ENCODE results near the gene CD27. TPM values are rescaled to one million over a fixed set of nuclear protein-coding genes. Genes with fewer than 3 reads are reported as not detected.

Gene CD27
- total and polyA plus RNA-seq, 2 donors (not counting 1 experiment from before 2014, with no cell fraction given), result 0.06 to 0.17 TPM

- Histone ChIP-seq H3K4me1 (ENCODE audit: control insufficient read depth, extremely low read depth, insufficient read depth, low read length) (no peaks in the 10 kb centered on the region), H3K9me3 (ENCODE audit: control insufficient read depth, insufficient read depth, low read depth, low read length) (no peaks in the 10 kb centered on the region), H4K20me1 (ENCODE audit: control insufficient read depth, extremely low read depth, insufficient read depth, low read length) (no peaks in the 10 kb centered on the region), H3K27ac (ENCODE audit: insufficient read depth, low read length) (no peak overlapping the region), H3K79me2 (ENCODE audit: control insufficient read depth, insufficient read depth, low read length) (no peaks in the 10 kb centered on the region), H3K36me3 (ENCODE audit: control insufficient read depth, insufficient read depth, low read length) (no peaks in the 10 kb centered on the region), H3K9ac (ENCODE audit: insufficient read depth, low read length) (no peak overlapping the region), H3K4me2 (ENCODE audit: extremely low read depth, insufficient read depth, low read length) (no peak overlapping the region), H2AFZ (ENCODE audit: low read length) (no peak overlapping the region), H3K4me3 (replicated peaks in 1 of 4; ENCODE audit: control extremely low read depth in 1 of 4, insufficient read depth in 1 of 4, low read depth in 3 of 4, low read length in 4 of 4) (no peak overlapping the region), H3K27me3 (ENCODE audit: control insufficient read depth, insufficient read depth, low read length) (no peaks in the 10 kb centered on the region)
- TF ChIP-seq CTCF (conservative IDR thresholded peaks at IDR 0.05 in 1 of 2, IDR thresholded peaks at IDR 0.05 in 1 of 2; ENCODE audit: low read depth in 1 of 2, low read length in 2 of 2), result no peak
- no peak for TF ChIP-seq EZH2 (IDR thresholded peaks at IDR 0.05; ENCODE audit: low read length, missing control alignments)
- no peak for DNase-seq (ENCODE audit: low read depth in 2 of 2)
These were observed 6.4 kb upstream of the CD27 start for GRCh38 chr12:6438345-6438744.

GRCh38 chr12:6440391-6440790, 4.4 kb upstream of the CD27 start:
- Histone ChIP-seq H3K27me3 (ENCODE audit: control insufficient read depth, insufficient read depth, low read length) (no peaks in the 10 kb centered on the region), H3K4me2 (ENCODE audit: extremely low read depth, insufficient read depth, low read length) (no peak overlapping the region), H3K4me3 (replicated peaks in 1 of 4; ENCODE audit: control extremely low read depth in 1 of 4, insufficient read depth in 1 of 4, low read depth in 3 of 4, low read length in 4 of 4) (no peak overlapping the region), H3K4me1 (ENCODE audit: control insufficient read depth, extremely low read depth, insufficient read depth, low read length) (no peaks in the 10 kb centered on the region), H4K20me1 (ENCODE audit: control insufficient read depth, extremely low read depth, insufficient read depth, low read length) (no peaks in the 10 kb centered on the region), H2AFZ (ENCODE audit: low read length) (no peak overlapping the region), H3K27ac (ENCODE audit: insufficient read depth, low read length) (no peak overlapping the region), H3K9me3 (ENCODE audit: control insufficient read depth, insufficient read depth, low read depth, low read length) (no peaks in the 10 kb centered on the region), H3K79me2 (ENCODE audit: control insufficient read depth, insufficient read depth, low read length) (no peaks in the 10 kb centered on the region), H3K36me3 (ENCODE audit: control insufficient read depth, insufficient read depth, low read length) (no peaks in the 10 kb centered on the region), H3K9ac (ENCODE audit: insufficient read depth, low read length) (no peak overlapping the region)
- TF ChIP-seq CTCF (conservative IDR thresholded peaks at IDR 0.05 in 1 of 2, IDR thresholded peaks at IDR 0.05 in 1 of 2; ENCODE audit: low read depth in 1 of 2, low read length in 2 of 2) (no peak), EZH2 (IDR thresholded peaks at IDR 0.05; ENCODE audit: low read length, missing control alignments) (no peak)
- DNase-seq (ENCODE audit: low read depth in 2 of 2), result no peak

GRCh38 chr12:6442836-6443235, 1.9 kb upstream of the CD27 start:
- Histone ChIP-seq H2AFZ (ENCODE audit: low read length) (no peak overlapping the region), H3K4me2 (ENCODE audit: extremely low read depth, insufficient read depth, low read length) (no peak overlapping the region), H3K4me1 (ENCODE audit: control insufficient read depth, extremely low read depth, insufficient read depth, low read length) (no peaks in the 10 kb centered on the region), H3K9me3 (ENCODE audit: control insufficient read depth, insufficient read depth, low read depth, low read length) (no peaks in the 10 kb centered on the region), H4K20me1 (ENCODE audit: control insufficient read depth, extremely low read depth, insufficient read depth, low read length) (no peaks in the 10 kb centered on the region), H3K4me3 (replicated peaks in 1 of 4; ENCODE audit: control extremely low read depth in 1 of 4, insufficient read depth in 1 of 4, low read depth in 3 of 4, low read length in 4 of 4) (no peak overlapping the region), H3K27me3 (ENCODE audit: control insufficient read depth, insufficient read depth, low read length) (no peaks in the 10 kb centered on the region), H3K9ac (ENCODE audit: insufficient read depth, low read length) (no peak overlapping the region), H3K27ac (ENCODE audit: insufficient read depth, low read length) (no peak overlapping the region), H3K79me2 (ENCODE audit: control insufficient read depth, insufficient read depth, low read length) (no peaks in the 10 kb centered on the region), H3K36me3 (ENCODE audit: control insufficient read depth, insufficient read depth, low read length) (no peaks in the 10 kb centered on the region)
- no peak for TF ChIP-seq CTCF (conservative IDR thresholded peaks at IDR 0.05 in 1 of 2, IDR thresholded peaks at IDR 0.05 in 1 of 2; ENCODE audit: low read depth in 1 of 2, low read length in 2 of 2)
- TF ChIP-seq EZH2 (IDR thresholded peaks at IDR 0.05; ENCODE audit: low read length, missing control alignments), result no peak
- DNase-seq (ENCODE audit: low read depth in 2 of 2), result no peak
